GM18870 (cell line): ENCODE data around the gene DDB1.
"Not testable (repeated sequence)": the region's sequence is repeated elsewhere in the genome, so short reads cannot be mapped to it uniquely, and the experiment has no call there.

Experiments
- ATAC-seq: cut with Tn5 transposase; IDR thresholded peaks from one replicate; pipeline ENCODE4 v1.9.1; 2021; ENCODE audit warnings: moderate library complexity; ENCODE audit not compliant: unreplicated experiment

DDB1 gene

DNA sequence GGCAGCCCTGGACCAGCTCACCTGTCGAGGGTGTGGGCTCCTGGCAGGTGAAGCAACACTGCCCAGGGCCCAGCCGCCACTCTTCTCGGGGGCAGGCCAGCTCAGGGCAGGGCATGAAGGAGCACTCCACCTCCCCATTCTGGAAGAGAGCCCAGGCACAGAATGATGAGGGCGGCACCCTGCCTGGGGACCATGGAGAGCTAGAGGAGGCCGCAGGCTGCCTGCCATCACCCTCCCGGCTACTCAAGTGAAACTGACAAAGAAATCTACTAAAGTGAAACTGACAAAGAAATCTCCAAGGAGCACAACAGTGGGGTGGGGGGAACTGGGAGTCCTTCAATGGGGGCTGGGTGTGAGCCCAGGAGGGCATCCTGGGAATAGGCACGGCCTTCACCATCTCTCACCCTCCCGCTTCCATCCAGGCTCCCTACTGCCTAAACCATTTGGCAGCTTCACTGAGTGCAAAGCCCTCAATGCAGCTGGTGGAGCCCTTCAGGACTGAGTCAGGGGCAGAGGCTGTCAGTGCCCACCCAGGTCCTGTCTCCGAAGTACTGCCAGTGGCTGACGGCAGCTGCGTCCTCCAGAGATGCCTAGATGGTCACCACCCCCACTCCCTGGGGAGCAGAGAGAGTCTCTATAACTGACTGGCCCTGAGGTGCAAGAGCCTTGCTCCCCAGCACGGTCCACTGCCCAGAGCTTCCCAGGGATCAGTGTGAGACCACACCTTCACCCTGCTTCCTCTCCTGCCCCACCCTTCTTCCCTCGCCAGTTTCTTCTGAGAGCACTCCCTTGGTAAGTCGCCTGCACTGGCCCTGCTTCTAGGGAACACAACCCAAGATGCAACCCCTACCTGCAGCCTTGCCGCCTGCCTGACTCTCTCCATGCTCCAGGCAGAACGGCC lies 59.5 kb downstream of the DDB1 start:
- ATAC-seq = no peak

DNA sequence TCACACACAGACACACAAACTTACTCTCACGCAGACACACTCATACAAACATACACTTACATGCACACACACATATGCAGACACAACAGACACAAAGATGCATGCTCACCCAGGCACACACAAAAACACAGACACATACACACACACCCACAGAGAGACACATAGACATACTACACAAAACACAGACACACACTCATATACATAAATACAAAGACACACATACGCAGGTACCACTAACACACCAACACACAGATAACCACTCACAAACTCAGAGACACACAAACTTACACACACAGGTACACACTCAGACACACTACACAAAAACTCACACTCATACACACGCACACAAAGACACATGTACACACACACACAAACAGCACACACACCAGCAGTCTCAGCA lies 60.2 kb downstream of the DDB1 start:
- no peak for ATAC-seq

DNA sequence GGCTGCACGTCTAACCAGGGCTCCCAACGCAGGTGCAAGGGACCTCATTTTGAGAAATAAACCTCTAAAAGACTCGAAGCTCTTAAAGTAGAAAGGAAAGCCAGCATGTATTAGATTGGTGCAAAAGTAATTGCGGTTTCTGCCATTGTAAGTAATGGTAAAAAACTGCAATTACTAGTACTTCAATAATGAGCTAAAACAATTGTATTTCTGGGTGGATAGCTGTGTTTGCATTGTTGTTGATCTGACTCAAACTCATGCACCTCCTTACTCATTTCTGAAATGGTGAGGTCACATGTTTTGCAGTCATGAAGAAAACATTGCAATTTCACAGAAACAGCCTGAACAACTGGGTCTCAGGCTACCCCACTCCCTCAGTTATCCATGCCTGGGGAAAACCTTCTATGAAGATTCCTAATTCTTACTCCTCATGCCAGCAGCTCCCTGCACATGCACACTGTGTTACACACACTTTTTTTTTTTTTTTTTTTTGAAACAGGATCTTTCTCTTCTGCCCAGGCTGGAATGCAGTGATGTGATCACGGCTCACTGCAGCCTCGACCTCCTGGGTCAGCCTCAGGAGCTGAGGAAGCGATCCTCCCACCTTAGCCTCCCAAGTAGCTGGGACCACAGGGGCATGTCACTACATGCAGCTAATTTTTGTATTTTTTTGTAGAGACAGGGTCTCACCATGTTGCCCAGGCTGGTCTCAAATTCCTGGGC lies 62.4 kb downstream of the DDB1 start:
- ATAC-seq = no peak

DNA sequence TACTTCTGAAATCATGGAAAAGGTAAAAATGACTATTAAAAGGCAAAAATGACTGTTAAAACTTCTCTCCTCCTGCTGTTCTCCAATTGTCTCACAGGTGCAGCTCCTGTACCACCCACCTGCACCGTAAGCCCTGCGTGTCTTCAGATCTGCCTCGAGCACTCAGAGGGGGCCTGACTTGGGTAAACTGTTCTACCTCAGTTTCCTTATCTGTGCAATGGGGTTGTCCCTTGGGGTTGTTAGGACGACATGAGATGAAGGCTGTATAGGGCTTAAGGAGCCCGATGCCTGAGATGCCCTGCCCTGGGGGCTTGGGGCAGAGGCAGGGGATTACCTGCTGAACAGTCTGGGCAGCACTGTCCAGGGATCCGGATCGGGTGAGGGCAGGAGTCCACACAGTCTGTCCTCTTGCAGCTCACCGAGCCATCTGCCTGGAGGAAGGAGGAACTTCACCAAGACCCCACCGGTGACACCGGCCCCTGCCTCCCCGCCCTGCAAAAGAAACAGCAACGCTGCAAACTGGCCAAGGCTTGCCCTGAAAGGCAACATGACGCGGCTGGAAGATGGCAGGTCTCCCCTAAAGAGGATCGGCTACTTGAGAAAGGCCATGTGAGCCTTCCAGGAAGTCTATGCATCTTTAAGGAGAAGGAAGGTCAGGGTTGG lies 64.2 kb downstream of the DDB1 start:
- no peak for ATAC-seq

DNA sequence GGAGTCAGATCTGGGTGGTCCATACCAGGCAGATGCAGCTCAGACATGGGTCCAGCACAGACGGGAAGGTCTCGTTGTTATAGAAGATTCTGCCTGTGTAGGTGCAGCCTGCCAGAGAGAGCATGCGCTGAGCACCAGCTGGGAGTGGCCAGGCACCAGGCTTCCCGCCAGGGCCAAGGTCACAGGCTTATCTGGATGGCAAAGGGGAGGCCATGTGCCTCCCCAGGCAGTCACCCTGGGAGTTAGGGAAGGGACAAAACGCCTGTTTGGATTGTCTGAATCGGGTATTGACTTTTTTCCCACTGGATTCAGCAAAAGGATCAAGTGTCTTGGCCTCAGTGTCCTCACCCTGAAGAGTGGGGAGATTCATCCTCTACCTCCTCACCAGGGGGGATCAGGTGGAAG lies 65.5 kb downstream of the DDB1 start:
- no peak for ATAC-seq

- no peak for ATAC-seq
Measured at GRCh38 chr11:61266602-61267001, 66.3 kb downstream of the DDB1 start.

GRCh38 chr11:61265357-61265756 lies 67.5 kb downstream of the DDB1 start:
- no peak for ATAC-seq

DNA sequence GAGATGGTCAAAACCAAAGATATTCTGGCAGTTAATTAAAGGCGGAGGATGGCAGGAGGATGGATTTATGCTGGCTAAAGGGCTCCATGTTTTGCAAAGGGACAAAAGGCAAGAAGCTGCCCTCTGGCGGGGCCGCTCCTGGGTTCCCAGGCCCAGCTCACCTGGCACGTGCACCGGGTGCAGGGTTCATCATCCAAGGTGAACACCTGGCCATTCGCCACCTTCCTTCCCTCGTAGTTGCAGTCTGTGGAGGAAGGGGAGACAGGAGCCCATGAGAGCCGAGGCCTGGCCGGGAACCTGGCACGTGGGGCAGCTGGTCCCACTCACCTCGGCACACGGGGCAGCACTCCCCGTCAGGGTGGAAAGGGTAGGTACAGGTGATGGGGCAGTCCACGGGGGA lies 68.1 kb downstream of the DDB1 start:
- no peak for ATAC-seq

DNA sequence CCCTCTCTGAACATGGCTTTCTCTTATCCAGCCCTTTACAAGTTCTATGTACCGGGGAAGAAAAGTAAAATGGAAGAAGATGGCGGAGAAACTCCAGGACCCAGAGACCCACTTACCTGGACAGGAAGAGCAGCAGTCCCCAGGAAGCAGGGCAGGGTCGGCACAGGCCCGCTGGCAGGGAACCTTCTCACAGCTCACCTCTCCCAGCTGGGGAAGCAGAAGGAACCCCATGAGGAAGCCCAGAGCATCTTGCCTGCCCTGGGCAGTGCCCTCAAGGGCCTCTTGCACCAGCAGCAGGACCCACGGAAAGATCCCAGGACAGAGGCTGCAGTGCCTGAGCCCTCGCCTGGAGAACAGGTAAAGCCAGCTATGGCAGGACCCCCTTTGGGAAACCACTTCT lies 68.5 kb downstream of the DDB1 start:
- no peak for ATAC-seq

DNA sequence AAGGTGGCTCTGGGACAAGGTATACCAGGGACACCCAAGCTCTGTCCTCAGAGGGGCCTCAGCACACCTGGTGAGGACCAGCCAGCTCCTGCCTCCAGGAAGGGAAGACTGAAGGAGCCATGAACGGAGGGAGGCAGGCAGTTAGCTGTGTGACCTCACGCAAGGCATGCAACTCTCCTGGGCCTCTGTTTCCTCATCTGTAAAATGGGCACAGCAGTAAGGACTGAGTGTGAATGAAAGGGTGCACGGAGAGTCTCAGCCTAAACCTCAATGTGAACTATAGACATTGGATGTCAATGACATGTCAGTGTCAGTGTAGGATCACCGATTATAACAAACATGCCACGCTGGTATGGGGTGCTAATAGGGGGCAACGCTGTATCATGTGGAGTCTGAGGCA lies 73.5 kb downstream of the DDB1 start:
- ATAC-seq = no peak

GRCh38 chr11:61258546-61258945 lies 74.4 kb downstream of the DDB1 start:
- no peak for ATAC-seq

DNA sequence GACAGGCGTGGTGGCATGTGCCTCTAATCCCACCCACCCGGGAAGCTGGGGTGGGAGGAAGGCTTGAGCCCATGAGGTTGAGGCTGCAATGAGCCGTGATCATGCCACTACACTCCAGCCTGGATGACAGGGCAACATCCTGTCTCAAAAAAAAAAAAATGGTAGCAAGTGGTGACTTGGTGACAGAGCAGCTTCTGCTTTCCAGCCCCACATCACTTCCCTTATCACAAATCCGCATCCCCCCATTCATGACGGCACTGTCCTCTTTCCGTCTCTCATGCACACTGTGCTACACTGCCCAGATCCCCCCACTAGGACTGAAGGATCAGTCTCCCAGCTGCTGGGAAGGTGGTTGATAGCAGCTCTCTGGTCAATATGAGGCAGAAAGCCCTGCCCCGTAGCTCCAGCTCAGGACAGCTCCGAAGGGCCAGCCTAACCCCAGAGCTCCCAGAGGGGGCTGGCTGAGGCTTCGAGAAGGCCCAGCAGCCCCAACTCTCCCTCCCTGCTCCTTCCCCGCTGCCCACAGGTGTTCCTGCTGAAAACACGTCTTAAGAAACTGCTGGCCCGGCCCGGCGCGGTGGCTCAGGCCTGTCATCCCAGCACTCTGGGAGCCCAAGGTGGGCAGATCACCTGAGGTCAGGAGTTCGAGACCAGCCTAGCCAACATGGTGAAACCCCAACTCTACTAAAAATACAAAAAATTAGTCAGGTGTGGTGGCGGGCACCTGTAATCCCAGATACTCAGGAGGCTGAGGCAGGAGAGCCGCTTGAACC lies 76.0 kb downstream of the DDB1 start:
- no peak for ATAC-seq

- ATAC-seq = no peak
Measured at GRCh38 chr11:61254403-61255025, 78.4 kb downstream of the DDB1 start.

- ATAC-seq = not testable (repeated sequence)
Measured at GRCh38 chr11:61252332-61252731, 80.6 kb downstream of the DDB1 start.

GRCh38 chr11:61250796-61251765 lies 81.8 kb downstream of the DDB1 start:
- ATAC-seq = not testable (repeated sequence)
